Liver (tissue), 9 donors: ENCODE measurements around the gene KIRREL3. TPM values are rescaled to one million over a fixed set of nuclear protein-coding genes. Genes with fewer than 3 reads are reported as not detected.

ENCODE experiments used
- DNase-seq: peaks from one replicate; pipeline ENCODE4 v3.0.0-alpha.2; 2017; ENCODE audit warnings: low spot score
- H3K27ac ChIP-seq, 2 donors: one replicate each; pipeline ENCODE4 v1.7.0; 2013; ENCODE audit warnings: inconsistent platforms in 2 of 2, low read length in 2 of 2, control low read depth in 1 of 2, low read depth in 1 of 2, mild to moderate bottlenecking in 1 of 2
- H3K27me3 ChIP-seq, 4 donors: one replicate each; pipeline versions ENCODE4 v1.6.1 to v1.7.0; 2013; ENCODE audit warnings: low read length in 3 of 4, inconsistent platforms in 1 of 4, mild to moderate bottlenecking in 1 of 4, moderate library complexity in 1 of 4; ENCODE audit not compliant: control insufficient read depth in 4 of 4, insufficient read depth in 4 of 4
- H3K36me3 ChIP-seq, 4 donors: one replicate each; pipeline versions ENCODE4 v1.6.1 to v1.7.0; 2013; ENCODE audit warnings: low read length in 3 of 4, mild to moderate bottlenecking in 3 of 4, low read depth in 1 of 4, moderate library complexity in 1 of 4; ENCODE audit not compliant: control insufficient read depth in 4 of 4, insufficient read depth in 3 of 4
- H3K4me1 ChIP-seq, 4 donors: one replicate each; pipeline versions ENCODE4 v1.6.1 to v1.7.0; 2013; ENCODE audit warnings: low read length in 3 of 4, mild to moderate bottlenecking in 3 of 4, moderate library complexity in 1 of 4; ENCODE audit not compliant: control insufficient read depth in 4 of 4, insufficient read depth in 4 of 4
- H3K4me3 ChIP-seq, 3 donors: one replicate each; pipeline versions ENCODE4 v1.6.1 to v1.7.0; 2013; ENCODE audit warnings: low read length in 3 of 3, control low read depth in 1 of 3, low read depth in 1 of 3, mild to moderate bottlenecking in 1 of 3
- H3K9ac ChIP-seq, 2 donors: one replicate each; pipeline ENCODE4 v1.7.0; 2013; ENCODE audit warnings: low read length in 2 of 2, mild to moderate bottlenecking in 2 of 2, moderate library complexity in 2 of 2, control low read depth in 1 of 2, low read depth in 1 of 2
- H3K9me3 ChIP-seq, 4 donors: one replicate each; pipeline versions ENCODE4 v1.6.1 to v1.7.0; 2013; ENCODE audit warnings: low read length in 3 of 4; ENCODE audit not compliant: control insufficient read depth in 4 of 4
- ATF3 ChIP-seq: IDR thresholded peaks from 2 replicates; pipeline ENCODE4 v1.6.1; 2016; ENCODE audit warnings: antibody characterized with exemption
- CTCF ChIP-seq: fragments of 150-350 bp; IDR thresholded peaks from 2 replicates; pipeline ENCODE4 v1.5.1; 2017; ENCODE audit warnings: improper control_type of control experiment, low read depth, low read length; ENCODE audit not compliant: missing input control
- EGR1 ChIP-seq, 2 donors: IDR thresholded peaks; 2 replicates each; pipeline ENCODE4 v1.6.1; 2016 to 2018; ENCODE audit warnings: antibody characterized with exemption in 2 of 2, low read depth in 2 of 2
- FOXA2 ChIP-seq: IDR thresholded peaks from 2 replicates; pipeline ENCODE4 v1.6.1; 2016; ENCODE audit warnings: antibody characterized with exemption
- GABPA ChIP-seq, 2 donors: IDR thresholded peaks in 1 of 2; conservative IDR thresholded peaks in 1 of 2; 2 replicates each; pipeline ENCODE4 v1.6.1; 2016; ENCODE audit warnings: antibody characterized with exemption in 2 of 2, mild to moderate bottlenecking in 1 of 2, moderate library complexity in 1 of 2
- HNF4A ChIP-seq, 2 donors: conservative IDR thresholded peaks; 2 replicates each; pipeline ENCODE4 v1.6.1; 2016; ENCODE audit warnings: antibody characterized with exemption in 2 of 2, mild to moderate bottlenecking in 2 of 2
- HNF4G ChIP-seq: IDR thresholded peaks from 2 replicates; pipeline ENCODE4 v1.6.1; 2016; ENCODE audit warnings: antibody characterized with exemption
- JUND ChIP-seq, 2 donors: IDR thresholded peaks; 2 replicates each; pipeline ENCODE4 v1.6.1; 2016; ENCODE audit warnings: antibody characterized with exemption in 2 of 2
- MAX ChIP-seq: IDR thresholded peaks from 2 replicates; pipeline ENCODE4 v1.6.1; 2016; ENCODE audit warnings: antibody characterized with exemption
- NR2F2 ChIP-seq: IDR thresholded peaks from 2 replicates; pipeline ENCODE4 v1.6.1; 2016; ENCODE audit warnings: antibody characterized with exemption
- RAD21 ChIP-seq, 2 donors: IDR thresholded peaks; 2 replicates each; pipeline ENCODE4 v1.6.1; 2016; ENCODE audit warnings: antibody characterized with exemption in 2 of 2, mild to moderate bottlenecking in 2 of 2
- RXRA ChIP-seq, 2 donors: IDR thresholded peaks; 2 replicates each; pipeline ENCODE4 v1.6.1; 2017 to 2018; ENCODE audit warnings: antibody characterized with exemption in 2 of 2, mild to moderate bottlenecking in 1 of 2
- SP1 ChIP-seq: IDR thresholded peaks from 2 replicates; pipeline ENCODE4 v1.6.1; 2018; ENCODE audit warnings: antibody characterized with exemption, mild to moderate bottlenecking
- TAF1 ChIP-seq: conservative IDR thresholded peaks from 2 replicates; pipeline ENCODE4 v1.6.1; 2016; ENCODE audit warnings: antibody characterized with exemption, mild to moderate bottlenecking
- YY1 ChIP-seq: IDR thresholded peaks from 2 replicates; pipeline ENCODE4 v1.6.1; 2016; ENCODE audit warnings: antibody characterized with exemption, mild to moderate bottlenecking
- ZBTB33 ChIP-seq: IDR thresholded peaks from 2 replicates; pipeline ENCODE4 v1.6.1; 2016; ENCODE audit warnings: antibody characterized with exemption
- WGBS: extraction: QIAGEN DNeasy Blood & Tissue Kit; methylation state at CpG from one replicate; pipeline ENCODE4 v1.1.7; 2013; 5-methylcytosine and 5-hydroxymethylcytosine counted together
- polyA plus RNA-seq, 2 donors: library from polyadenylated mRNA; stranded (reverse) in 1 of 2; unstranded in 1 of 2; fragments of 200-250 nt in 1 of 2; fragments of >200 nt in 1 of 2; fragmentation: Nextera tagmentation in 1 of 2; extraction: Ambion mirVana in 1 of 2; gene quantifications; one replicate each; pipeline versions ENCODE4 v1.2.1 to v1.2.3, GENCODE V29; 2013 to 2015
- total RNA-seq, 2 donors: library from RNA; depleted of rRNA; stranded (reverse); fragments of >200 nt; gene quantifications; one replicate each; pipeline ENCODE4 v1.2.3, GENCODE V29; 2014
- TF ChIP-seq, protein P1 (sequence below): IDR thresholded peaks from 2 replicates; pipeline ENCODE4 v1.6.1; 2016; ENCODE audit warnings: antibody characterized with exemption, mild to moderate bottlenecking
- donor health status: healthy.
- donor health status: healthy.
- donor health status: healthy.
- donor health status: healthy.
- donor health status: healthy.

KIRREL3 gene
- total and polyA plus RNA-seq, 4 donors = 0.03 to 0.29 (median 0.08) TPM; not detected in 1

- no peak for TF ChIP-seq JUND (IDR thresholded peaks at IDR 0.05)
- no peak for TF ChIP-seq HNF4A (conservative IDR thresholded peaks at IDR 0.05)
- no peak for TF ChIP-seq TAF1
- no peak for TF ChIP-seq FOXA2
- no peak for TF ChIP-seq RAD21 (IDR thresholded peaks at IDR 0.05)
- no peak for TF ChIP-seq EGR1 (IDR thresholded peaks at IDR 0.05; ENCODE audit: low read depth in 2 of 2)
- TF ChIP-seq ATF3 = no peak
- no peak for TF ChIP-seq GABPA (IDR thresholded peaks at IDR 0.05 in 1 of 2, conservative IDR thresholded peaks at IDR 0.05 in 1 of 2)
- TF ChIP-seq YY1 = no peak
These were observed 108.9 kb downstream of the KIRREL3 start (continued) for GRCh38 chr11:126891556-126892217.

GRCh38 chr11:126890561-126890960, 110.0 kb downstream of the KIRREL3 start:
- Histone ChIP-seq H3K9ac (no peak overlapping the region), H3K4me1 (no peaks in the 10 kb centered on the region), H3K9me3 (peaks cover 0 to 3% (median under 1%) of the 10 kb centered on the region in 4 donors), H3K27ac (no peak overlapping the region), H3K36me3 (no peaks in the 10 kb centered on the region), H3K27me3 (no peaks in the 10 kb centered on the region), H3K4me3 (no peak overlapping the region)
- 63% methylated on average over 7 of the region's 7 CpGs for WGBS
- TF ChIP-seq HNF4G = no peak
- no peak for TF ChIP-seq SP1
- TF ChIP-seq ATF3 = no peak
- no peak for TF ChIP-seq GABPA (IDR thresholded peaks at IDR 0.05 in 1 of 2, conservative IDR thresholded peaks at IDR 0.05 in 1 of 2)
- TF ChIP-seq FOXA2 = no peak
- TF ChIP-seq NR2F2 = no peak
- no peak for TF ChIP-seq MAX
- TF ChIP-seq CTCF = no peak
- no peak for TF ChIP-seq JUND (IDR thresholded peaks at IDR 0.05)
- TF ChIP-seq YY1 = no peak
- TF ChIP-seq RAD21 (IDR thresholded peaks at IDR 0.05) = no peak
- no peak for TF ChIP-seq RXRA (IDR thresholded peaks at IDR 0.05)
- TF ChIP-seq ZBTB33 = no peak
- TF ChIP-seq, protein P1, sequence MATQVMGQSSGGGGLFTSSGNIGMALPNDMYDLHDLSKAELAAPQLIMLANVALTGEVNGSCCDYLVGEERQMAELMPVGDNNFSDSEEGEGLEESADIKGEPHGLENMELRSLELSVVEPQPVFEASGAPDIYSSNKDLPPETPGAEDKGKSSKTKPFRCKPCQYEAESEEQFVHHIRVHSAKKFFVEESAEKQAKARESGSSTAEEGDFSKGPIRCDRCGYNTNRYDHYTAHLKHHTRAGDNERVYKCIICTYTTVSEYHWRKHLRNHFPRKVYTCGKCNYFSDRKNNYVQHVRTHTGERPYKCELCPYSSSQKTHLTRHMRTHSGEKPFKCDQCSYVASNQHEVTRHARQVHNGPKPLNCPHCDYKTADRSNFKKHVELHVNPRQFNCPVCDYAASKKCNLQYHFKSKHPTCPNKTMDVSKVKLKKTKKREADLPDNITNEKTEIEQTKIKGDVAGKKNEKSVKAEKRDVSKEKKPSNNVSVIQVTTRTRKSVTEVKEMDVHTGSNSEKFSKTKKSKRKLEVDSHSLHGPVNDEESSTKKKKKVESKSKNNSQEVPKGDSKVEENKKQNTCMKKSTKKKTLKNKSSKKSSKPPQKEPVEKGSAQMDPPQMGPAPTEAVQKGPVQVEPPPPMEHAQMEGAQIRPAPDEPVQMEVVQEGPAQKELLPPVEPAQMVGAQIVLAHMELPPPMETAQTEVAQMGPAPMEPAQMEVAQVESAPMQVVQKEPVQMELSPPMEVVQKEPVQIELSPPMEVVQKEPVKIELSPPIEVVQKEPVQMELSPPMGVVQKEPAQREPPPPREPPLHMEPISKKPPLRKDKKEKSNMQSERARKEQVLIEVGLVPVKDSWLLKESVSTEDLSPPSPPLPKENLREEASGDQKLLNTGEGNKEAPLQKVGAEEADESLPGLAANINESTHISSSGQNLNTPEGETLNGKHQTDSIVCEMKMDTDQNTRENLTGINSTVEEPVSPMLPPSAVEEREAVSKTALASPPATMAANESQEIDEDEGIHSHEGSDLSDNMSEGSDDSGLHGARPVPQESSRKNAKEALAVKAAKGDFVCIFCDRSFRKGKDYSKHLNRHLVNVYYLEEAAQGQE = no peak
- no peak for TF ChIP-seq HNF4A (conservative IDR thresholded peaks at IDR 0.05)
- TF ChIP-seq EGR1 (IDR thresholded peaks at IDR 0.05; ENCODE audit: low read depth in 2 of 2) = no peak
- DNase-seq = no peak
